HG03457 (cell line): ENCODE measurements around the gene PMEPA1.
A peak's percentile ranks its signal among the peaks of the same experiment; 100 is the strongest.

ENCODE experiments used
- ATAC-seq: cut with Tn5 transposase; IDR thresholded peaks from one replicate; pipeline ENCODE4 v1.9.1; 2021; ENCODE audit warnings: moderate number of reproducible peaks; ENCODE audit not compliant: unreplicated experiment

PMEPA1 gene

DNA sequence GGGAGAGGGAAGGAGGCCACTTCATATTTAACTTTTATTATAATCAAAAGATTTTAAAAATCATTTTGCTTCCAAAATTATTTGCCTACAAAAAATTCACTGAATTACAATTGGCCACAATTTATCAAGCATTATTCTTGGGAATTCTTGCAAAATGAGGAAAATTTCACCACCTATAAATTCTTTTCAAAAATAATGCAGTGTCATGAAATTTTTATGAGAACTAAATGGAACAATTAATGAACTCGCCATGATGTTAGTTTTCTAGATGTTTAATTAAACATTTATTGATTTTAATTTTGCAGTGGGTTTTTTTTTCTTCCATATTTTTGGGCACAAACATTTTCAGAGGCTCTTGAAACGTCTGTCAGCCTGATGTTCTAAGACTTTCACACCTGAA, 83.8 kb downstream of the PMEPA1 start:
- ATAC-seq, result no peak

DNA sequence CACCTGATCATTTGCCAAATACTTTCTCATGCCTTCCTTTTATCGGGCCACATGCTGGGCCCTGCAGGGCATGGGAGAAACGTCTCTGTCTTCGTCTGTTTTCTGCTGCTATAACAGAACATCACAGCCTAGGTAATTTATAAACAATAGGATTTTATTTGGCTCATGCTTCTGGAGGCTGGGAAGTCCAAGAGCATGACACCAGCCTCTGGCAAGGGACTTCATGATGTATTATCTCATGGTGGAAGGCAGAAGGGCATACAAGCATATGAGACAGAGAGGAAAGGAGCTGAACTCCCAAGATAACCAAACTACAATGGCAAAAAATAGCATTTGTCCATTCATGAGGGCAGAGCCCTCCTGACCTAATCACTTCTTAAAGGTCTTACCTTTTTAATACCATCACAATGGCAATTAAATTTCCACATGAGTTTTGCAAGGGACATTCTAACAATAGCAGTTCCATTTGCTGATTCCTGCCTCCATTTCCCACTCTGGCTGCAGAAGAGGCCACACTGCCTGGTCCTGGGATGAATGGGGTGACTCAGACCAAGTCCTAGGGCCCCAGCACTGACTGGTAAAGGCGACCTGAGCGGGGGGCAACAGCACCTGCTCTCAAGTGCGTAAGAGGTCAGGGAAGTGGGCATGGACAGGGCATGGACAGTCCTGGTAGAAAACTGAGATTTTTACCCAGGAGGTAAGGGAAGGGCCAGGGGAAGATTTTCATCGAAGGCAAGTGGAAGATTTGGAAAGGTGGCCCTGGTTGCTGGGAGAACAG, 84.4 kb downstream of the PMEPA1 start:
- no peak for ATAC-seq

DNA sequence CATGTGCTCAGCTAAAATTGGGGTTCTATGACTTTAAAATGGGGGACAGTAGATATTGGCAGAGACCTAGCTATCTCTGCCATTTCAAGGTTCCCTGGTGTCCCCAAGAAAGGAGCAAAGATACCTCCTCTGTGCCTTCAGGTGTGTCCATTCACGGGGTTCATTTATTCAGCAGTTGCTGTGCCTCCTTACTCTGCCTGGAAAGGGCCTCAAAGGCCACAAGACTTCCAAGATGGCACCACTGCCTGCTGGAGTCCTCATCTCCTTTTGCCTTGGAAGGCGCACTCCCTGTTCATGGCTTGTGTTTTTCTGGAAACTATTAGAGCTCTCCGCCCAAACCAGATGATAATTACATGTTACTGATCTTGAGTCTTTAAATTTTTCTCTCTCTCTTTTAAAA, 85.7 kb downstream of the PMEPA1 start:
- no peak for ATAC-seq

DNA sequence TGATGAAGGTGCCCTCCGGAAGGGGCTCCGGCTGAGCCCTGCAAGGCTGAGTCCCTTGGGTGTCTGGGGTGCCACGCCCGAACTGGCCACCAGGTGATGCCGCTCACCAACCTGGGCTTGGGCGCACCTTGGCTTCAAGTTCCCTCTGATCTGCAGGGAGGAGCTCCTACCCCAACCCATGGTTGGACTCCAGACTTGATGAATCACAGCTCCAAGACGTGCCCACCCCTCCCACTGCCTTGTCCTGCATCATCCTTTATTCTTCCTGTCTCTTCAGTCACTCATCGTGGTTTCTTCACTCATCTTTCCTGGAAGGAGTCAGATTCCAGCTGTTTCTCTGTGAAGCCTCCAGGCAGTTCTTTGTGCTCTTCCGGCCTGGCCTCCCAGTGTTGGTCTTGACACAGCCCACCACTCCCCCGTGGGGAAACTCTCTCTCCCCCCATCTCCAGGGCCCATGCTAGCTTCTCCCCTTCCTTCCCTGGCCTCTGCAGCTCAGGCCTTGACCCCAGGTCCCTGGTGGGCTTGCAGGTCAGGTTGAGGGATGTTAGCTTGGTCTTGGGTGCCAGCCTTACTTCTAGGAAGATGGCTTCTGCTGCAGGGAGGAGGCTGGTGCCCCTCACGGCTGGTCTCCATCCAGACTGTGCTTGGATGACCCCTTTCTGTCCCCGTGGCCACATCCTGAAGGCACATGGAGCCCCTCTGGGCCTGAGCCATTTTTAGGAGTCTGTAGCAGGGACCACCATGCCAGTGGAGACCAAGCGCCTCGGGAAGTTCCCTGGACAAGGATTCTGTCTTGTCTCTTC, 87.0 kb downstream of the PMEPA1 start:
- no peak for ATAC-seq

DNA sequence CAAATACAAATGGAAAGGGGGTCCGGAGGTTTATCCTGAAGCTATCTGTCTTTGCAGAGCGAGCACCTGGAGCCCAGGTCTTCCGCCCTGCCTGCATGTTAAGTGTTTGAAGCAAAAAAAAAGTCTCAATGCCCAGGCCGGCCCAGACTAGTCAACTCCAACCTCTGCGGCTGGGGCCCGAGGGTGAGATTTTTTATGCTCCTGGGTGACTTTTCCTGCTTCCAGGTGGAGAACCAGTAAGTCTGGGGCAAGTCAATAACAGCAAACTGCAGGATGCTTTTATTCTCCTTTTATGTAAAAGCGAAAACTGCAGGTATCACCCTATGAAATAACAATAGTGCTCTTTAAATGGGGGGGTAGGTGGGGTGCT, 87.6 kb downstream of the PMEPA1 start:
- ATAC-seq, result no peak

DNA sequence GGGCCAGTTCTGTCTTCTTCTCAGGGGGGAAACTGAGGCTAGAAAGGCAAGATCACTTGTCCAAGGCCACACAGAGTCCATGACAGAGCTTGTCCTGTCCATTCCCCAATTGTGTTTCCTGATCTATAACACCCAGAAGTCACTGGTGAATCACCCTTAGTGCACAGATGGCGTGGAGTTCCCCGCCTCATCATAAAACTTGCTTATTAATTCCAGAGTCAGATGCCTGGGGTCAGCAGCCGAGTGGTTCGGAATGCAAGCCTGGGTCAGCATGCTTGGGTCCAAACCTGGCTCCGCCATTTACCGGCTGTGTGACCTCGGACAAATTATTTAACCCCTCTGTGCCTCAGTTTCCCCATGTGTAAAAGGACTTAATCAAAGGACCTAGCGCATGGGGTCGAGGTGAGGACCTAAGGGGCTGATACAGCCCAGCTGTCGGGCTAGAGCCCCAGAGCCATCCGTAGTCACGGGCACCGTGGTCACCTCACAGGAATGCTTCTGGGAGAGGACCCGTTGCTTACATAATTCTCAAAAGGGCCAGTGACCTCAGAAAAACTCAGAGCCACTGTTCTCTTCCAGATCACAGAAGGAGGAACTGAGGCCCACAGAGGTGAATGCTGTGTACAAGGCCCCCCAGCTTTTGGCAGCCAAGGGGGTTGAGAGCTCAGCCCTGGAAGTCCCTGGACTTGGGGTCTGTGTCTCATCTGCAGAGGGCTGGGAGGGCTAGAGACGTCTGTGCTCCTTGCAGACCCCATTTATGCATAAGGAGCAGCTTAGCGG, 88.2 kb downstream of the PMEPA1 start:
- no peak for ATAC-seq

DNA sequence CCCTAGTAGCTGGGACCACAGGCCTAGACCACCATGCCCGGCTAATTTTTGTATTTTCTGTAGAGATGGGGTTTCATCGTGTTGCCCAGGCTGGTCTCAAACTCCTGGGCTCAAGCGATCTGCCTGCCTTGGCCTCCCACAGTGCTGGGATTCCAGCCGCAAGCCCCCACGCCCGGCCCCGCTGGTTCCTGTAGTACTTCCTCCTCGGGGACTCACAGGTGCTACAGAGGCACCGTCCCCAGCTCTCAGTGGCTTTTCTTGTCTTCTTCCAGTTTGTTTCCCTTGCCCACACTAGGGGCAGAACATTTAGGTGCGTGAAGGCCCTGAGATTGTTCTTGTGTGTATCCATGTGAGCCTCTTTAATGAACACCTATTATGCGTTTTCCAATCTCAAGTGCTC, 88.8 kb downstream of the PMEPA1 start:
- no peak for ATAC-seq

DNA sequence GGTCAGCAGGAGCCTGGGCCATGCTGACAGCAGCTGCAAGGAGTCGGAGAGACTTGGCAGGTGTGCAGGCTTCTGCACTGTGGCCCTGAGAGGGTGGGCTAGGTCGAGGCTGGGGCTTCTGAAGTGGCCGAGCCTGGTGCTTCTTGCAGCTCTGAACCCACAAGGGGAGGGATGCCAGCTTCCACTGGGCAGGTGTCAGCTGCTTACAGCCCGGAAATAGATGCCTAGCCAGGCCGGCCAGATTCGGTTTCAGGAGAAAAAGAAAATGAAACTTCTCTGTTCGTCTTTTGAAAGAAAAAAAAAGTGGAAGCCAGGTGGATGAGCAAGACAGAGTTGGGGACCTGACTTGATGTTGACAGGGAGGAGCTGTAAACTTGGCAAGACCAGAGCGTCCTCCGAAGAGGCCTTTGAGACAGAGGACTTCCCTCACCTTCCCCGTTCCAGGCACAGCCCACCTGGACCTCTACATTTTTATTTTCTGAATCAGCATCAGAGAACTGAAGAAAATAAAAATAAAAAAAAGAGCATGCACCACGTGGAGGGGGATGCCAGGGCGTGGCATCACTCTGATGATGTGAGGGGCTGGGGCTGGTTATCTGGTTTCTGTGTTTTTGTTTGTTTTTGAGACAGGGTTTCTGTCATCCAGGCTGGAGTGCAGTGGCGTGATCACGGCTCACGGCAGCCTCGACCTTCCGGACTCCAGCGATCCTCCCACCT, 89.4 kb downstream of the PMEPA1 start, which contains the start of gene ZBP1:
ZBP1 (minus strand) TSS at position 153 of the 717 bp plus-strand sequence; CDS start at position 22, 131 bp downstream.
- peak; percentile 35 for ATAC-seq

DNA sequence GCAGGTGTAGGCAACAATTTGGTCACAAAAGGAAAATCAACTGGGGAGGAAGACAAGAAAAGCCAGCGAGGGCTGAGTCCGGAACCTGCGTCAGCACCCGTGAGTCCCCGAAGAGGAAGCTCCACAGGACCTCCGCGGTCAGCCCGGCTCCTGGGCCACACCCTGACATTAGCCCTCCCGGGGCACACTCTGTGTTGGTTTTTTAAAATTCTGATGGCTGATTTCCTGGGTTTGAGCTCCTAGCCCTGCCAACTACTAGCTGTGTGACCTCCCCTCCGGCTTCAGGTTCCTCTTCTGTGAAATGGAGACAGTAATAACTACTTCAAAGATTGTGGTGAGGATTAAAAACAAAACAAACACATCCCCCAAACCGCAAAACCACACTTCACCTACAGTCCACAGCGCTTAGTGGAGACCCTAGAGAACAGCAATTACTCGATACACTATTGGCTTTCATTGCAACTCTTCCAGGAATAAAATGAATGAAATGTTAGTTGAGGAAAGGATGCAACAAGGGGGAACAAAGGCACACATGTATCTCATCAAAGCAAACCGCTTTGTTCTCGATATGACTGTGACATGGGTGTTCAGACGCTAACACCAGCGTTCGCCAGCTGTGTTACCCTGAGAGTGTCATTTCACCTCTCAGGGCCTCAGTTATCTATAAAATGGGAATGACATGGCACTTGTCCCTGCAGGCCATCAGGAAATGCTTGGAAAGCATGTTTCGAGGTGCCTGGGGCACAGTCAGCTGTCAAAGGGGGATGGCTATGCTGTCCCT, 90.6 kb downstream of the PMEPA1 start:
- ATAC-seq, result peak; percentile 52

DNA sequence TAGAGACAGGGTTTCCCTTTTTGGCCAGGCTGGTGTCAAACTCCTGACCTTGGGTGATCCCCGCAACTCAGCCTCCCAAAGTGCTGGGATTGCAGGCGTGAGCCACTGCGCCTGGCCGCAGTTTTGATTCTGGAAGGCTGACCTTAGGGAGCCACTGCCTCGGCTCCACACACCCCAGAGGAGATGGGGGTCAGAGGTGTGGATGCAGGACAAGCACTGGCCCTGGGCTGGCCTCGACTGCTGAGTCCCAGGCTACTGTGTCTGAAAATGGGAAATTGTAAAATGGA, 91.1 kb downstream of the PMEPA1 start:
- ATAC-seq, result no peak

DNA sequence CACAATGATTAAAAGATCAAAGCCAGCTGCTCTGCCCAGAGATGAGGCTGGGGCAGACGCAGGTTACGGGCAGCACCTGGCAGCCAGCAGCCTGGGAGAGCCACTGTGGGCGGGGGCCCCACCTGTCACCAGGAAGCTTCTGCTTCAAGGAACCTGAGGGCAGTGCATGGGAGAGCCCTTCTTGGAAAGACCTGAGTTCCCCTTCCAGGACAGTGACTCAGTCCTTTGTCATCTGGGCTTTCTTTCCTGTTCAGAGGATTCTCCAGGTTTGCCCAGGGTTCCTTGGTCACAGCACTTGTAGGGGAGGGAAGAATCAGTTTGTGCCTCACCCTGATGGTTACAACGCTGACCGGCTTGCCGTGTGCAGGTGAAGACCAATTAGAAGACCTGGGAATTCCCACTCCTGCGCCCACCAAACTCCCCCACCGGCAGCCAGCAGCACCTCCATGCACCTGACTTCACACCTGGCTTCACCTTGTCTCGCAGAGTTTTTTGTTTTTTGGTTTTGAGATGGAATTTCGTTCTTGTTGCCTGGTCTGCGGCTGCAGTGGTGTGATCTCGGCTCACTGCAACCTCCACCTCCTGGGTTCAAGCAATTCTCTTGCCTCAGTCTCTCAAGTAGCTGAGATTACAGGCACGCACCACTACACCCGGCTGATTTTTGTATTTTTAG, 91.6 kb downstream of the PMEPA1 start:
- ATAC-seq, result no peak

DNA sequence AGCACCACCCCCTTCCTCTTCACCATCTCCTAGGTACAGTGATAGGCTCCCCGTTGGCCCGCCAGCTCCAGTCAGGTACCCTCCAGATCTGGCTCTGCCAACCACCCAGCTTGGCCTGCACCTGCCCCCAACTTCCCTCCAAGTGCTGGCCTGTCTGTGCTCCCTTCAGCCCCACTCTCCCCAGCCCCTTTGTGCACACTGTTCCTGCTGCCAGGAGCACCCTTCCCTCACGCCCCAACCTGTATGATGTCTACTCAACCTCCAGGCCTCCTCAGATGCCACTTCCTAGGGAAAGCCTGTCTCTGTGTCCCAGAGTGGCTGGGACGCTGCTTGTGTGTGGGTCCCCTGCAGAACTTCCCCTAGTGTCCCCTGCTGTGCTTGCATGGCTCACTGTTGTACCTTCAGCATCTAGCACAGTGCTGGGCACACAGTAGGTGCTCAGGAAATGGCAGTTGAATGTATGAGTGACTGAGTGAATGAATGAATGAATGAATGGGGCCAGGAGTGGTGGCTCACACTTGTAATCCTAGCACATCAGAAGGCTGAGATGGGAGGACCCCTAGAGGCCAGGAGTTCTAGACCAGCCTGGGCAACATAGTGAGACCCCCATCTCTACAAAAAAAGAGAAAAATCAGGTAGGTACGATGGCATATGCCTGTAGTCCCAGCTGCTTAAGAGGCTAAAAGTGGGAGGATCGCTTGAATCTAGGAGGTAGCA, 92.6 kb downstream of the PMEPA1 start:
- no peak for ATAC-seq

DNA sequence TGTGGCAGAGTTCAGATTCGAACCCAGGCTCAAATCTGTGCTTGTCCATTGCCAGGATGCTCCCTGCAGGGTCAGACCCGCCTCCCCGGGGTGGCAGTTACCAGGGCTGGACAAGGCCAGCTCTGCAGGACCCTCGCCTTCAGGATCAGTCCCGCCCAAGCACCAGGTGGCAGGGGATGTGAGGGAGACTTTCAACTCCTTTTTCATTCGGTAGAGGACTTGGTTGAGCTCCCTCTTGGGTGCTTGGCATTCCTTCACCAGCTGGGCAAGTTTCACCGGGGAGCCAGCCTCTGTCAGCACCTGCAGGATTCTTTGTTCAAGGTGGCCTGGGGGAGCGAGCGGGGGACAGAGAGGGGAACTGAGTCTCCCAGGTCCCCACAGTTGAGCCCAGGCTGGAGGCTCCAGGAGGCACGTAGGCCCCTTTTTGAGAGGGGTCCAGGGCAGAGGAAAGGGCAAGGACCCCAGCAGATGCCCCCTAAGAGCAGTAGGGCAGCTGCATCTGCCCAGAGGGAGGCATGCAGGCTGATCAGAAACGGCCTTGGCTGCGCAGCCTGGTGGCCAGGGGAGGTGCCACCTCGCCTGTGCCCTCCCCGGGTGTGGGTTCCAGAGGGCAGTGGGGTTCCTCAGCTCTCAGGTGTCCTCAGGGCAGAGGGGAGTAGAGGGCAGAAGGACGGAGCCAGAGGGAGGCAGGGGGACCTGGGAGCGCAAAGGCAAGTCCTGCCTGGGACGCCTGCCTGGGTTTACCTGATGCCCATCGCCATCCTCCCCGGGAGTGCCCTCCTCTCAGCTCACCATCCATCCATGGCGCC, 93.5 kb downstream of the PMEPA1 start:
- ATAC-seq, result no peak

DNA sequence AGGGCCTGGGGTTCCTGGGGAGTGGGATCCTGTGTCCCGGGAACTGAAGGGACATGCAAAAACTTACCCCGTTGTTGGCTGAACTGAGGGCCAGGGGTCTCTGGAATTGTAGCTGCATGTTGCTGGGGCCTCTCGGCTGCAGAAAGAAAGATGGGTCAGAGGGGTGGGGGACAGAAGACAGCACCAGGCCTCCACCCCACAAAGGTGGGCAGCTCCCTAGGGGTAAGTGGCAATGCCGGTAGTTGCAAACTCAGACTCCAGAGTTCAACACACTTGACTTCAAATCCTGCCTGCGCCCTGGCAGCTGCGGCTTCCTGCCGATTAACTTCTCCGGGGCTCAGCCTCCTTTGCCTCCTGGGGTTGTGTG, 94.4 kb downstream of the PMEPA1 start:
- ATAC-seq, result no peak

DNA sequence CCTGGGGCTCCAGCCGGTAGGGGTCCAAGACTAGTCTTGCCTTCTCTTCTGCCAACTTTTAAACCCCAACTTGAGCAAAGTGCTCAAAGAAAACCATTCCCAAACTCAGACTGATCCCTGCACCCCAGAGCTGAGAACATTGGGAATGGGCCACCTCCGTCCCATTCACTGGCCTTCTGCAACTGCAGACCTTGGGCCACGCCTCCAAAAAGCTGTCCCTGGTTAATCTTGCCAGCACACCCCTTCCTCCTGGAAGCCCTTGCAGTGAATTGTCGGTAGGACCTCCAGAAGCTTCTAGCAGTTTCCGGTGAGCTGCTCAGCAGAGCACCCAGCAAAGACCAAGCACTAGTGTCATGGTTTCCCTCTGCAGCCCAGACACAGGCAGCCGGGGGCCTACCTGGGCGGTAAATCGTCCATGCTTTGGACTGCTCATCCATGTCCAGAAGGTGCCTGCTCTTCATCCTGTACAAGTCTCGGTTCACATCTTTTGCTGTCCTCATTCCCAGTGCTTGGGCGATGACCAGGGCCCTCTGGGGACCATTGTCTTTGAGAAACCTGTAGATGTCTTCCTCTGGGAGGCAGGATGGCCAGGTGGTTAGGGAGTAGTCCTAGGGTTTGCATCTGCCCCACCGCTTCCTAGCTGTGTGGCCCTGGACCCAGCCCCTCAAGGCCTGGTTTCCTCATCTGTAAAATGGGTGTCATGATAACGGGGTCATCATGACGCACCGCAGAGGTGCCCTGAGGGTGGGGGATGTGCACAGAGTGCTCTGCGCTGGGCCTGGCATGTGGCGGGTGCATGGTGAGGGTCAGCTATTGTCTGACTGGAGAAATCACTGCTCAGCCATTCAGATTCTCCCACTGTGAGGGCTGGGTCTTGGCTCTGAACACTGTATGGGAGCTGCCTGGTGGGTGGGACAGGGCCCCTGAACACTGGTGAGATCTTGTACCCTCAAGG, 95.0 kb downstream of the PMEPA1 start:
- no peak for ATAC-seq

DNA sequence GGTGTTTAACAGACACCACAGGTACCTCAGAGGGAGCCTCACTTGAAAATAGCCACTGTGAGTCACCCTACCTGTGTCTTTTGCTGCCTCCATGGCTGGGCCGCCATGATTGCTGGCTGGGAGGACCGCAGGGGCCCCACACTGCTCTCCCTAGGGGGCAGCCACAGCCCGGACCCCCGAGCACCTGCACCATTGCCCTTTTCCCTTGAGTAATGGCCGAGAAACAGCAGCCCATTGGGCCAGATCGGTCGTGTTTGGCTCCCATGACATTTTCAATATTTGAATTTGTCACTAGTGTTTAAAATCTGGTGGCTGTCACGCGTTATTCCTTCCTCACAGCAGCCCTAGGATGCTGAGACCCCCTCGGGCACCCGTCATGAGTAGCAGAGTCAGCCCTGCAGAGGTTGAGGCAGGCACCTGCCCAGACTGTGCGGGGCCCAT, 96.3 kb downstream of the PMEPA1 start:
- ATAC-seq, result no peak

DNA sequence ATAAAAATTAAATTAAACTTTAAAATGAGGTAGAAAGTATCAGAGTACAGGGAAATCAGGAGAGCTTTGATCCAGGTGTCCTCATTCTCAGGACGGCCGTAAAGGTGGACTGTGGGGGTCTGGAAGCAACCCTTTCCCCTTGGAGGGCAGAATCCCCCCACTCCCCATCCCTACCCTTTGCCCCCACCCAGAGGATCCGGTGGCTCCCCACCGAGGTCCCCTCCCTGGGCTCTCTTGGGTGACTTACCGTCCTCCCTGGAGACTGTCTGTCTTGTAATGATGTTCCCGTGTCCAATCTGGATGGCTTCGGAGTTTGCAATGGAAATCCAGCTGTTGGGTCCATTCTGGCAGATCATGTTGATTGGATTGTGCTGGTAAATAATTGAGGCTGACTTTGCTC, 96.9 kb downstream of the PMEPA1 start:
- no peak for ATAC-seq
